PFSK-1 (cell line): ENCODE data around the gene MYO16.

Experiments used
- FOXP2 ChIP-seq: optimal IDR thresholded peaks from 2 replicates; pipeline ENCODE3; 2011; ENCODE audit warnings: borderline replicate concordance, control low read depth, inconsistent platforms; ENCODE audit not compliant: insufficient read depth; ENCODE audit errors: extremely low read length, extremely low read depth
- POLR2AphosphoS5 ChIP-seq: IDR thresholded peaks from 2 replicates; pipeline ENCODE4 v1.6.1; 2012; ENCODE audit warnings: low read depth, mild to moderate bottlenecking, control low read depth, low read length, moderate library complexity
- SIN3A ChIP-seq: IDR thresholded peaks from 2 replicates; pipeline ENCODE4 v1.6.1; 2012; ENCODE audit warnings: mild to moderate bottlenecking, low read length, moderate library complexity, borderline replicate concordance; ENCODE audit not compliant: insufficient read depth
- TAF1 ChIP-seq: IDR thresholded peaks from 2 replicates; pipeline ENCODE4 v1.6.1; 2012; ENCODE audit warnings: low read length, control low read depth, borderline replicate concordance; ENCODE audit not compliant: insufficient read depth
- TF ChIP-seq, protein P1 (sequence below), 2 experiments: IDR thresholded peaks; 2 replicates each; pipeline versions ENCODE4 v1.6.1 to v1.8.0; 2011 to 2012; ENCODE audit warnings: low read depth in 2 of 2, low read length in 2 of 2, control low read depth in 1 of 2, inconsistent platforms in 1 of 2, mild to moderate bottlenecking in 1 of 2, moderate library complexity in 1 of 2; ENCODE audit not compliant: insufficient read depth in 1 of 2

DNA sequence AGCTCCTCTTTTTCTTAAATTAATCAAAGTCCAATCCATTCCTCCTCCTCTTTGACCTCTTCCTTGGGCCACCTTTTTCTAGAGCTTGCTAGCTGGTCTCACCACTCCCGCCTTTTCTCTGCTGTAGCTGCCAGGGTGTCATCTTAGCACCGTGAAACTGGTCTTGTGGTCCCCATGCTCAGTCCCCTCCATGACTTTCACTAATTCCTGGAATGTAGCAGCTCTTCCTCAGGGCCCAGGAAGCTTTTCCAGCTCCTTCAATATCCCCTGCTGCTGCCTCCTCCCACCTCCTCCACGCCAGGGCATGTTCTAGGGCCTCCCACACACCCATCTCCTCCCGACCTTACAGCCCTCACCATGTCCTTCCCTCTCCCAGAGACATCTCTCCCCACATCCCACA is 222.2 kb downstream of the MYO16 start:
- TF ChIP-seq, protein P1, sequence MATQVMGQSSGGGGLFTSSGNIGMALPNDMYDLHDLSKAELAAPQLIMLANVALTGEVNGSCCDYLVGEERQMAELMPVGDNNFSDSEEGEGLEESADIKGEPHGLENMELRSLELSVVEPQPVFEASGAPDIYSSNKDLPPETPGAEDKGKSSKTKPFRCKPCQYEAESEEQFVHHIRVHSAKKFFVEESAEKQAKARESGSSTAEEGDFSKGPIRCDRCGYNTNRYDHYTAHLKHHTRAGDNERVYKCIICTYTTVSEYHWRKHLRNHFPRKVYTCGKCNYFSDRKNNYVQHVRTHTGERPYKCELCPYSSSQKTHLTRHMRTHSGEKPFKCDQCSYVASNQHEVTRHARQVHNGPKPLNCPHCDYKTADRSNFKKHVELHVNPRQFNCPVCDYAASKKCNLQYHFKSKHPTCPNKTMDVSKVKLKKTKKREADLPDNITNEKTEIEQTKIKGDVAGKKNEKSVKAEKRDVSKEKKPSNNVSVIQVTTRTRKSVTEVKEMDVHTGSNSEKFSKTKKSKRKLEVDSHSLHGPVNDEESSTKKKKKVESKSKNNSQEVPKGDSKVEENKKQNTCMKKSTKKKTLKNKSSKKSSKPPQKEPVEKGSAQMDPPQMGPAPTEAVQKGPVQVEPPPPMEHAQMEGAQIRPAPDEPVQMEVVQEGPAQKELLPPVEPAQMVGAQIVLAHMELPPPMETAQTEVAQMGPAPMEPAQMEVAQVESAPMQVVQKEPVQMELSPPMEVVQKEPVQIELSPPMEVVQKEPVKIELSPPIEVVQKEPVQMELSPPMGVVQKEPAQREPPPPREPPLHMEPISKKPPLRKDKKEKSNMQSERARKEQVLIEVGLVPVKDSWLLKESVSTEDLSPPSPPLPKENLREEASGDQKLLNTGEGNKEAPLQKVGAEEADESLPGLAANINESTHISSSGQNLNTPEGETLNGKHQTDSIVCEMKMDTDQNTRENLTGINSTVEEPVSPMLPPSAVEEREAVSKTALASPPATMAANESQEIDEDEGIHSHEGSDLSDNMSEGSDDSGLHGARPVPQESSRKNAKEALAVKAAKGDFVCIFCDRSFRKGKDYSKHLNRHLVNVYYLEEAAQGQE (IDR thresholded peaks at IDR 0.05; ENCODE audit: insufficient read depth in 1 of 2, low read depth in 2 of 2, low read length in 2 of 2): no peak
- TF ChIP-seq POLR2AphosphoS5 (no peak), SIN3A (no peak), TAF1 (no peak), FOXP2 (no peak)
